Lung microvascular endothelial cell (primary cell): ENCODE measurements around the gene STPG4. TPM values are rescaled to one million over a fixed set of nuclear protein-coding genes. Genes with fewer than 3 reads are reported as not detected.
A peak's percentile ranks its signal among the peaks of the same experiment; 100 is the strongest.
"Not testable (repeated sequence)": the region's sequence is repeated elsewhere in the genome, so short reads cannot be mapped to it uniquely, and the experiment has no call there.

Source experiments
- DNase-seq, 2 donors: peaks; one replicate each; pipeline versions ENCODE4 v3.0.0 to v3.0.0-alpha.2; 2010; ENCODE audit warnings: low read depth in 2 of 2
- total RNA-seq: library from RNA; depleted of rRNA; stranded (reverse); fragments of >200 nt; gene quantifications from 2 replicates; pipeline ENCODE4 v1.2.1, GENCODE V29; 2014

The STPG4 gene
- total RNA-seq, 1 donor from 2014 or later: 0.20 TPM

- DNase-seq: no peak
Observed at GRCh38 chr2:47128705-47129104, 26.4 kb downstream of the STPG4 start.

GRCh38 chr2:47127862-47128543, 27.1 kb downstream of the STPG4 start:
- no peak for DNase-seq

GRCh38 chr2:47126783-47127182, 28.3 kb downstream of the STPG4 start:
- DNase-seq: no peak

DNA sequence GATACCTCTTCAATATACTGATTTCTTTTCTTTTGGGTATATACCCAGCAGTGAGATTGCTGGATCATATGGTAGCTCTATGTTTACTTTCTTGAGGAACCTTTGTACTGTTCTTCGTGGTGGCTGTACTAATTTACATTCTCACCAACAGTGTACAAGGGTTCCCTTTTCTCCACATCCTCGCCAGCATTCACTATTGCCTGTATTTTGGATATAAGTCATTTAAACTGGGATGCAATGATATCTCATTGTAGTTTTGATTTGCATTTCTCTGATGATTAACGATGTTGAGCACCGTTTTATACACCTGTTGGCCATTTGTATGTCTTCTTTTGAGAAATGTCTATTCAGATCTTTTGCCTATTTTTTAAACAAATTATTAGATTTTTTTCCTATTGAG, 30.4 kb downstream of the STPG4 start:
- not testable (repeated sequence) for DNase-seq

DNA sequence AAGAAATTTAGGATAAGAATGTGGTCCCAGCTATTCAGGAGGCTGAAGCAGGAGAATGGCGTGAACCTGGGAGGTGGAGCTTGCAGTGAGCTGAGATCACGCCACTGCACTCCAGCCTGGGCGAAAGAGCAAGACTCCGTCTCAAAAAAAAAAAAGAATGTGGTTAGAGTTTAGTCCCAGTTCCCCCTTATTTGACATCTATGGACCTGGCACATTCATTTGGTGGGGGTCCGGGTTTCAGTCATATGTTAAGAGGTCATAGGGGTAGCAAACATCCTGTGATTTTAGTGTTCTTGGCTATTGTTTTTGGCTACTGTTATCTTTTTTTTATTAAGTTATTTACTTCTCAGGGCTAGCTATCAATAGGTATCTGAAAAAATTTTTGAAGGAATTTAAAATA, 34.7 kb downstream of the STPG4 start:
- DNase-seq: not testable (repeated sequence)

DNA sequence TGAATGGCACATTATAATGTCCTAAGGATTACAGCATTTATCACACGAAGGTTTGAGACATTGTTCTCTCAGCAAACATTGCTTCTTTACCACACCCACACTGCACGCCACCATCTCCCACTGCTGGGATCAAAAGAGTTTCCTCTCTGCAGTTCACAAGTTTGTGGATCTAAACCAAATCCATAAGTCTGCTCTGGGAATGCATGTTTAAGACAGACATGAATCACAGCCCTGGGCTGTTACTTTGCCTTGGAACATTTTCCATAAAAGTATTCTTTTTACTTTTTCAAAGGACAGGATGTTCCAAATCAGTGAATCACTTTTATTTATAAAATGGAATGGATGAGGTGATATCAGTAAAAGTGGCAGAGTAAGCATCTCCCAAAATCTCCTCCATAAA, 36.1 kb downstream of the STPG4 start:
- peak in 1 of 2 donors; percentile 79 for DNase-seq

DNA sequence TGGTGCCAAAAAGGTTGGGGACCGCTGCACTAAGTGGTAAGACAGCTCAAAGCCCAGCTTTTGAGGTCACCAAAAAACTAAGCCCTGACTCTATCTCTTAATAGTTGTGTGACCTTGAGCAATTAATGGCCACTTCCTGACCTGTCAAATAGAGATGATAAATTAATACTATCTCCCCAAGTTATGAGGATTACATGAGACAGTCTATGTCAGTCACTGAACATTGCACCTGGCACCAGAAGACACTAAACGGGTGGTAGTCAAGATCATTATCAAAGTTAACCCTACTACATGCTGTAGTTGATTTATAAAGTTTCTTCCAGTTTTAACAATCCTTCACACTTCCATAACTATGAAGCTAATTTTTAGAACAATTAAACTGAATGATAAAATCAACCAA, 36.5 kb downstream of the STPG4 start:
- no peak for DNase-seq

- no peak for DNase-seq
Observed at GRCh38 chr2:47112665-47113435, 42.3 kb downstream of the STPG4 start.

- DNase-seq: no peak
Observed at GRCh38 chr2:47109680-47110079, 45.4 kb downstream of the STPG4 start.

GRCh38 chr2:47109007-47109375, 46.1 kb downstream of the STPG4 start:
- no peak for DNase-seq

- not testable (repeated sequence) for DNase-seq
Observed at GRCh38 chr2:47108267-47109006, 46.7 kb downstream of the STPG4 start.

GRCh38 chr2:47107201-47107600, 47.9 kb downstream of the STPG4 start:
- DNase-seq: not testable (repeated sequence)

DNA sequence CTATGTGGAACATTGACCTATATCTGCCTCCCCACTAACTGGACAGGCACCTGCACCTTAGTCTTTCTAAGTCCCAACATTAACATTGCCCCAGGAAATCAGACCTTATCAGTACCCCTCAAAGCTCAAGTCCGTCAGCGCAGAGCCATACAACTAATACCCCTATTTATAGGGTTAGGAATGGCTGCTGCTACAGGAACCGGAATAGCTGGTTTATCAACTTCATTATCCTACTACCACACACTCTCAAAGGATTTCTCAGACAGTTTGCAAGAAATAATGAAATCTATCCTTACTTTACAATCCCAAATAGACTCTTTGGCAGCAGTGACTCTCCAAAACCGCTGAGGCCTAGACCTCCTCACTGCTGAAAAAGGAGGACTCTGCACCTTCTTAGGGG, 48.9 kb downstream of the STPG4 start:
- DNase-seq: not testable (repeated sequence)

DNA sequence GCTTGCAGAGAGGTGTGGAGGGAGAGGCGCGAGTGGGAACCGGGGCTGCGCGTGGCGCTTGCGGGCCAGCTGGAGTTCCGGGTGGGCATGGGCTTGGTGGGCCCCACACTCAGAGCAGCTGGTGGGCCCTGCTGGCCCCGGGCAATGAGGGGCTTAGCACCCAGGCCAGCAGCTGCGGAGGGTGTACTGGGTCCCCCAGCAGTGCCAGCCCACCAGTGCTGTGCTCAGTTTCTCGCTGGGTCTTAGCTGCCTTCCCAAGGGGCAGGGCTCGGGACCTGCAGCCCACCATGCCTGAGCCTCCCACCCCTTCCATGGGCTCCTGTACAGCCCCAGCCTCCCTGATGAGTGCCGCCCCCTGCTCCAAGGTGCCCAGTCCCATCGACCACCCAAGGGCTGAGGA, 55.4 kb downstream of the STPG4 start:
- not testable (repeated sequence) for DNase-seq

DNA sequence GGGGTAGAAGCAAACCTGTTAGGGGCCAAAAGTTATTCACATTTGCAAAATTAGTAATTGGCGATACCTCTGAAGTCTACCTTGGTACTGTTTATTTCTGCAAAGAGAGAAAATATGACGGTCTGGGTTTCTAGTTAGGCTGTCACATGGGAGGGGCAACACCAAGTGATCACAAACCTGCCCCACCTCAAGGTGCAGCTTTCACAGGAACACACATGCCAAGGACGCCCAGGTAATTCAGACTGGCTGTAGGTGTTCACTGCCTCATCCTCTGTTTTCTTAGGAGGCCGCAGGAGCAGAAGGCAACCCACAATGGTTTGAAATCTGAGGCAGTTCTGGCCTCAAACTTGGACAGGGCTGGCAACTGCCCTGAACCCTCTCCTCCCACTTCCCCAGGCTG, 56.2 kb downstream of the STPG4 start:
- no peak for DNase-seq

DNA sequence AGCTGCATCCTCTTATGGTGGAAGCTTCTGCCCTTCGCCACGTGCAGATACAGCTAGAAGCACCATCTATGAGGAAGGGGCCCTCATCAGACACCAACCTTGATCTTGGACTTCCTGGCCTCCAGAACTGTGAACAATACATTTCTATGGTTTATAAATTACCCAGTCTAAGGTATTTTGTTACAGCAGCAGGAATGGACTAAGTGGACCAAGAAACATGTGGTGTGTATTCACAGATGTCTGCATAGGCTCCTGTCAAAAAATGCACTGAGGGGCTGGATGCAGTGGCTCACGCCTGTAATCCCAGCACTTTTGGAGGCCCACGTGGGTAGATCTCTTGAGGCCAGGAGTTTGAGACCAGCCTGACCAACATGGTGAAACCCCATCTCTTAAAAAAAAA, 57.5 kb downstream of the STPG4 start:
- DNase-seq: no peak

DNA sequence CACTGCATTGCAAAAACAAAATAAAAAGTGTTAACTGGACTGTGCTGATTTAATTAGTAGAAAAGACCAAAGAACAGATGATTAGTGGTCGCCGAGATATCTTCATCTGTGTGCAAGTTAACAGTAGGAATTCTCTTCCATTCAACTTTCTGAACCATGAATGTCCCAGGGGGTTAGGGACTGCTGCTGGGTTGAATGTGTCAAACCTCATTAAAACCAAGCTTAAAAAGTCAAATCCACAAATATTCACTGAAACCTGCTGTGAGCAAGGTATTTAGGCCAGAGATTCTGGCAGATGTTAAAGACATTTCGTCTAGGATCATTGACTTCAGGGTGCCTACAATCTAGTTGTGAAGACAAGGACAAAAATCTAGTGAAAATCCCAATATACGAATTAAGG, 58.7 kb downstream of the STPG4 start:
- DNase-seq: no peak

- no peak for DNase-seq
Observed at GRCh38 chr2:47095349-47096020, 59.6 kb downstream of the STPG4 start.

DNA sequence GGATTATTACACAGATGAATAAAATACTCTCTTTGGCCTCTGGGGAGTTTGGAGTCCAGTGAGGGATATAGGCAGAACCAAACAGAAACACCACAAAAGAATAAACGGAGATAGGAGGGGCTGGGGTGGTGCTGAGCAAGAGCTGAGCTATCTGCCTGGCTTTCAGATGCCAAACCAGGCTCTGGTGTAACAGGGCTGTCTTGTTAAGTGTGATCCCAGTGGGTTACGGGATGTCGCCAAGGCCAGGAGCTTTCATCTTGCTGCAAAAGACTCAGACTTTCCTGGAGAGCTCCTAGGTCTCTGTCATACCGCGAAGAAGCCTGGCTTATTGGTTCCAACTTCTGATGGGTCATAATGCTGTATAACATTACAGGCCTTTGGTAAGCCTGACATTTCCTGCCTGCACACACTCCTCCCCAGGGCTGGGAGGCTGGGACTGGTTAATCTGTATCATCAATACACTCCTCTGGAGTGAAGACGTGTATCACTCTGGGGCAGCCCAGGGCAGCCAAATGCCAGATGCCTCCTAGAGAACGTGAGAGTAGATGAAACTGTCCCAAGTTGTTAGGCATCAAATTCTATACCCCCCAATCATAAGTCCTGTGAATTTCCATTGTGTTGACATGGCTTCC, 60.5 kb downstream of the STPG4 start:
- DNase-seq: no peak

DNA sequence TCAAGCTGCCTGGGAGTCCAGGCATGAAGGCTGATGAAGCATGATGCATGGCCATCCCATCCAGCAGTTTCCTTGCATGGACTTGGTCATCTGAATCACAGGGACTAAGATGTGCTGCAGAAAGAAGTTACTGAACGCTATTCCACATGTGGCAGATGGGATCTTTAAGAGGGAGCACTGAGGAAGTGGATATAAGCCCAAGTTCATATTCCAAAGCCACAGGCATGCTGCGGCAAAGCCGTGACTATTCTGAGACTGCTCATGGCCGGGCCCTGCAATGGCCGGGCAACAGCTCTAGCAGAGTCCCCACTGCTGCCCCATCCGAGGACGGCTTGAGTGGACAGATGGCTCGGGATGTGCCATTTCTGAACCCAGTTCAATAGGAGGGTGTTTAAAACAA, 61.5 kb downstream of the STPG4 start:
- DNase-seq: no peak

DNA sequence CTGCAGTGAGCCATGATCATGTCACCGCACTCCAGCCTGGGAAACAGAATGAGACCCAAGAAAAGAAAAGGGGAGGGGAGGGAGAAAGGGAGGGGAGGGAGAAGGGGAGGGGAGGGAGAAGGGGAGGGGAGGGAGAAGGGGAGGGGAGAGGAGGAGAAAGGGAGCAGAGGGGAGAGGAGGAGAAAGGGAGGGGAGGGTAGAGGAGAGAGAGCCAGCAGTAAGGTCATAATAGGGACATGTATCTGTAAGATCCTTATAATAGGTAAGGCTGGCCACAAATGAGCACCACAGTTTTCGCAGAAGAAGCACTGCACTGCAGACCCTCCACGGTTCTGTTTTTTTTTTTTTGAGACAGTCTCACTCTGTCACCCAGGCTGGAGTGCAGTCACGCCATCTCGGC, 62.6 kb downstream of the STPG4 start:
- DNase-seq: no peak
